IPS DF 19.7 (cell line): ENCODE results near the gene TUT1.
"Not testable (repeated sequence)": the region's sequence is repeated elsewhere in the genome, so short reads cannot be mapped to it uniquely, and the experiment has no call there.

ENCODE experiments used
- DNase-seq: peaks from one replicate; pipeline ENCODE4 v3.0.0-alpha.2; 2013; ENCODE audit warnings: low read depth, low spot score

TUT1 gene

GRCh38 chr11:62577046-62577714 lies 14.1 kb downstream of the TUT1 start:
- DNase-seq = no peak

DNA sequence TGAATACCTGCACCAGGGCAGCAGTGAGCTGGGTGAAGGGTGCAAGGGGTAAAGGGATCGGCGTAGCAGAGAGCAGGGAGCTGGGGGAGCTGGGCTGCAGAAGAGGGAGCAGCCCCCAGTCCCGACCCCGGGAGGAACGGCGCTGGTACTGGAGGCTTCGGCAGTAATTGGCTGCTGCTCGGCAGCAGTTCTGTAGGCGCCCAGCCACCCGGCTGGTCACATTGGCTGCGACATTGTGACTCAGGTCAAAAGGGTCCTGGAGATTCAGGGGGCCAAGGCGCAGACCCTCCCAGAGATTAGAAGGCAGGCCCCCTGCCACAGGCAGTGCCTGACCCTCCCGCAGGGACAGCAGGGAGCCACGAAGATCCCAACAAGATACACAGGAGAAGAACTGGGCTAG lies 15.5 kb downstream of the TUT1 start:
- no peak for DNase-seq

DNA sequence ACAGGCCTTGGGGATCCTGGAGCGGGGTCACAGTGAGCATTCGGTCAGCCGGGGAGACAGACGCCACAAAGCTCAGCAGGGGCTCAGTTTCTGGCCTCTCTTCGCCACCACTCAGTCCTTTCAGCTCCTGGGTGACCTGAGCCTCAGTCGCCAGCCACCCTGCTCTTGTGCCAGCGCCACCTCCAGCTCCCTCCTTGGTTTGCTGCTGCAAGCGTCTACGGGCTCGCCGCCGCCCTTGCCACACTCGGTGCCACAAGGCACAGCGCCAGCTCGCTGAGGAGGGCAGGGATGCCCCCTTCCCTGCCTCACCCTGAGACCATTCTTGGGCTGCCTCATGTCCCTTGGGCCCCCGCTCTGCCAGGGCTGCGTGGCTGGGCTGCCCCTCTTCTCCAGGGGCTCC lies 16.2 kb downstream of the TUT1 start:
- DNase-seq = no peak

- DNase-seq = no peak
Observed at GRCh38 chr11:62574363-62575071, 16.8 kb downstream of the TUT1 start.

- peak; percentile 100 for DNase-seq
Observed at GRCh38 chr11:62573592-62574362, 17.5 kb downstream of the TUT1 start, which contains the start of gene EEF1G. Gene EEF1G, minus strand, starts transcription at chr11:62573891. Its CDS starts 49 bp downstream, at chr11:62573842.

GRCh38 chr11:62573006-62573591 lies 18.2 kb downstream of the TUT1 start:
- DNase-seq = no peak

DNA sequence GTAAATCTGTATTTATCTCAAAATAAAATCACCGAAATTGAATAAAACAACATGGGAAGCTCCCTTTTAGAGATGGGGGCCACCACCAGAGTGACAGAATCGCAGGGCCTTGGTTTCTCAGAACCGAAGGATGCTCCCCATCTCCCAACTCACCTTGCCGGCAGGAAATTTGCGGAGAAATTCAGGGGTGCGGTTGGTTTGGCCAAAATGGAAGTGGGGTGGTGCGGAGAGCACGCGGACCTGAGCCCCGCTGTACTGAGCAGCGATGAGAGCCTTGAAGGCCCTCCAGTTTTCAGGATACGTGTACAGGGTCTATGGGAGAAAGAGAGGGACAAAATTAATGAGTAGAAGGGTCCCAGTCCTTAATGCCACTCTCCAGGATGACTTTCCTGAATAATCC lies 18.9 kb downstream of the TUT1 start:
- DNase-seq = no peak

DNA sequence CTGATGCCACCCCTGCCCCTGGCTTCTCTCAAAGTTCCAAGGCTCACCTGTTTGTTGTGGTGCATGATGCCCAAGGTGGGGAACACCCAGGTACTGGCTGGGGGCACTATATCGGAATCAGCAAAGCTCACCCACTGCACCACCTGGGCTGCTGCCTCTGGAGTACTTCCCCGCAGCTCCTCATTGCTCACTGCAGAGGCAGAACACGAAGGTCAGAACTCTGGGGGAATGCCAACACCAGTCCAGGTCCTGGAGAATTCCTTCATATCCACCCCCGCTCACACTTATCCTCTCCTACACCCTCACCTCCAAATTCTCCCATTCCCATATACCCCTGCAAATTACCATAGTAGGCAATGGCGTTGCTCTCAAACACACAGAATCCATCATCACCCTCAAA lies 19.8 kb downstream of the TUT1 start:
- DNase-seq = not testable (repeated sequence)

DNA sequence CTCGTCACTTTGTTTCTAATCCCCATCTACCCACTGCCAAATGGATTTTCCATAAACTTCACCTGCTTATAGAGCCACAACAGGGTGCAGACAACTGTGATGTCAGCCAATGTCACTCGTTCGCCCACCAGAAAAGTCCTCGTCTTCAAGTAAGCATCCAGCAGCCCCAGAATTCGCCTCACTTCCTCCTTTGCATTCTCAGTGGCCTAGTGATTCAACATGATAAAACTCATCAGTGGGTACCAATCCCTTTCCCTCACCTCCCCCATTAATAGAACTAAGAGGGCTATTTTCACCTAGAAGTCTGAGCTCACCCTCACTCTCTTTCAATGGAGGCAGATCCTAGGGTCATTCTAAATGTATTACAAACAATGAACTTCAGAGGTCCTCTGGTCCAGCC lies 20.4 kb downstream of the TUT1 start:
- DNase-seq = not testable (repeated sequence)

- DNase-seq = no peak
Observed at GRCh38 chr11:62569611-62570010, 21.7 kb downstream of the TUT1 start.

GRCh38 chr11:62567018-62567633 lies 24.2 kb downstream of the TUT1 start:
- no peak for DNase-seq

DNA sequence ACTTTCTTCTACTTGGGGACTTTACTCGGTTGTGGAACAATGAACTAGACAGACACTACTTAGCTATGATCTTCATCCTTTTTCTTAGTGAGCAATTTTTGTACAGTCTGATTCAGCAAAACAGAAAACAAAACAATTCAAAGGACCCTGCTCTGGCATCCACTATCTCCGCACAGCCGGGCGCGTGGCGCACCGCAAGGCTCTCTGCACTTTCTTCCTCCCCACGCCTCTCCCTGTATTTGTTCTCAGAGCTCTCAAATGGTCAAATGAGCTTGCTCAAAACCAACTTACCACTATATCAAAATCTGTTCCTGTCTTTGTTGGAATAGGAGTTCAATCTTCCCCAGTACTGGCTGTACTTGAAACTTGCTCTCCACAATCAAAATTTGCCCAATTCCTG lies 25.1 kb downstream of the TUT1 start:
- DNase-seq = no peak

GRCh38 chr11:62565100-62565802 lies 26.1 kb downstream of the TUT1 start:
- no peak for DNase-seq

- DNase-seq = not testable (repeated sequence)
Observed at GRCh38 chr11:62561677-62562230, 29.6 kb downstream of the TUT1 start.

- DNase-seq = peak; percentile 93
Observed at GRCh38 chr11:62560566-62561103, 30.7 kb downstream of the TUT1 start.

DNA sequence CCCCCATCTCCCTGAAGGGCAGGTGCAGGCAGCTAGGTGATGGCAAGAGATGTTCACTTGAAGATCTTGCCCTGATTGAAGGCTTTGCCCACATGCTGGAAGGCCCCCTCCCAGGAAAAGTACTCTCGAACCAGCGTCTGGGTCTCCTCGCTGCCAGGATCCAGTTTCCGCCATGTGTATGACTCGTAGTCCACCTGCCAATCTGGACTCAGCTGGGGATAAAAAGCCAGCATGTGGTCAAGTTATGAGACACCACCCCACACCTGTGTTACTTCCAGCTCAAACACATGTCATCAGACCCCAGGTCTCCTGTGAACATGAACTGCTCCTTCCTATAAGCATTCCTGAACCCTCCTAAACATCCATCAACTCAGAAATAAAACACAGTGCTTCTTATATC lies 31.7 kb downstream of the TUT1 start:
- not testable (repeated sequence) for DNase-seq

DNA sequence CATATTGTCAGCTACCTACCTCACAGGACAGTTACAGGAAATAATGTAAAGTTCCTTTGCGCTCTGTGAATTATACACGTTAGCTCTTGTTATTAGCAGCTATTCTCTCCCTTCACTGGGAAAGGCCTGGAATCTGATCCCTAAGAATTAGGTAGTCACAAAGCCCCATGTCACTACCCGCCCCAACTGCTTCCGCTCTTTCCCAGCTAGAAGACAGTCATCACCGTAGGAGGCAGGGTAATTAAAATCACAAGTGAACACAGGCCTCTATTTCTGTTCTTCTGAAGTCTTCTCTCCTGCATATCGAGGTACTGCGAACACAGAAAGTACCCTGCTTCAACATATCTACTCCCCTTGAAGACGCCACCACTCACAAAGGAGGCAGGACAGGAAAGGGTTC lies 32.1 kb downstream of the TUT1 start:
- DNase-seq = no peak

DNA sequence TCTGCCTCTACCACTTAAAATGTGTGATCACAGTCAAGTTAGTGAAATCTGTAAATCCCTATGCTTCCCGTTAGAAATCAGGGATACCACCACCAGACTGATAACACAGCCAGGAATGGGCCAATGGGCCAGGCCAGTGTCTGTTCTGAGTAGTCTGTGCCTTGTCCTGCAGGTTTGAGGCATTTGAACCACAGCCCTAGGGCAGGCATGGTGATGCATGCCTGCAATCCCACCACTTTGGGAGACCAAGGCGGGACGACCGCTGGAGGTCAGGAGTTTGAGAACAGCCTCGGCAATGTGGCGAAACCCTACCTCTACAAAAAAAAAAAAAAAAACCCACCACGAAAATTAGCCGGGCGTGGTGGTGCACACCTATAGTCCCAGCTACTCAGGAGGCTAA lies 32.7 kb downstream of the TUT1 start:
- DNase-seq = no peak

DNA sequence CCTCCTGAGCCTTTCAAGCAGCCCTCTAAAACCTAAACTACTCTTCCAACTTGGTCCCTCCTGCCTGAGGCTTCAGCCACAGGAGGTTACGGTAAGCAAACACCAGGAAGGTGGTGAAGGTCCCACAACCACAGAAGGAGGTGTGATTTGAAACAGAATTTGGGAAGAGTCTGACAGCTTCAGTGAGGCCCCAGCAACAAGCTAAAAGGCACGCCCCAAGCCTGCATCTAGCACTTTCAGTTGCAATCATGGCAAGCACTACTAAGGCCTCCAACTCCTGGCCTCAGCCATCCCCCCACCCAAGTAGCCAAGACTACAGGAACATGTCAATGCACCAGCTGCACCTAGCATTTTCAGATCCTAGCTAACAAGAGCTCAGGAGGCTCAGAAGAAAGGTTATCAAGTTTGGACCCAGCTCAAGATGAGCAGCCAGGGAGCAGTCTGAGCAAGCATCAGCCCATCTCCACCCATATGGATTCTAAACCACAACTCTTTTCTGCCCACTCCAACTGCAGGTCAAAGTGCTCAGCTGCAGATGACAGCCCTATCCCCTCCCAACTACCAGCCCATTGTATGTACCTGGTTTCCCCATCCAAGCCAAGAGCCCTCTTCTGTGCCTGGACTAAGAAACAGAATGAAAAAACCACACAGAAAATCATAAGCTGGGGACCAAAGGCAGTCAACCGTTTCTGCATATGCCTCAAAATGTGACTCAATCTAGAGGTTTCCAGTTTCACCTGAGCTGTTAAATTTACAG lies 34.3 kb downstream of the TUT1 start:
- DNase-seq = no peak
